Endothelial cell of umbilical vein (primary cell): ENCODE results near the gene LILRB3. TPM values are rescaled to one million over a fixed set of nuclear protein-coding genes. Genes with fewer than 3 reads are reported as not detected.
A peak's percentile ranks its signal among the peaks of the same experiment; 100 is the strongest.

Source experiments
- BruUV-seq: library from RNA; stranded (reverse); fragments of 400-500 nt; replicated peaks from 2 replicates; lab custom pipeline; 2021; lab: Mats Ljungman, UMichigan
- CTCF ChIA-PET: fragments of 300-600, 350-600 bp; sonication (Branson Sonifier 250); formaldehyde crosslinking; loops from one replicate; lab custom pipeline; 2021; ENCODE audit warnings: antibody characterized with exemption, inconsistent platforms; lab: Charles Lee
- POLR2A ChIA-PET: fragments of 300-600, 350-600 bp; sonication (Branson Sonifier 250); formaldehyde crosslinking; loops from one replicate; lab custom pipeline; 2021; ENCODE audit warnings: antibody characterized with exemption, inconsistent platforms; lab: Charles Lee
- DNase-seq: peaks from one replicate; pipeline ENCODE4 v3.0.0-alpha.2; 2011; ENCODE audit warnings: low read depth, low spot score
- FAIRE-seq: peaks from 2 replicates; lab custom pipeline; 2011; peaks lifted over from hg19 to GRCh38; lab: Jason Lieb, UNC
- H2AFZ ChIP-seq: 2 replicates; pipeline ENCODE4 v1.6.0; 2012; ENCODE audit warnings: low read depth, low read length, control low read depth, inconsistent platforms
- H3K27ac ChIP-seq: 2 replicates; pipeline ENCODE4 v1.5.1; 2011; ENCODE audit warnings: low read depth, mild to moderate bottlenecking, control low read depth, low read length, moderate library complexity; ENCODE audit not compliant: insufficient read depth
- H3K27me3 ChIP-seq, 2 experiments: 2 replicates each; pipeline versions ENCODE4 v1.6.0 to v1.6.1; 2011; ENCODE audit warnings: low read length in 2 of 2, mixed read lengths in 1 of 2; ENCODE audit not compliant: control insufficient read depth in 2 of 2, insufficient read depth in 2 of 2
- H3K36me3 ChIP-seq, 2 experiments: 2 replicates in 1 of 2; 3 replicates in 1 of 2; pipeline ENCODE4 v1.5.1; 2011; ENCODE audit warnings: low read length in 2 of 2, mild to moderate bottlenecking in 1 of 2, moderate library complexity in 1 of 2; ENCODE audit not compliant: control insufficient read depth in 2 of 2, insufficient read depth in 2 of 2; ENCODE audit errors: extremely low read depth in 1 of 2
- H3K4me1 ChIP-seq: 3 replicates; pipeline ENCODE4 v1.5.1; 2011; ENCODE audit warnings: mild to moderate bottlenecking, low read length; ENCODE audit not compliant: control insufficient read depth, insufficient read depth; ENCODE audit errors: extremely low read depth
- H3K4me2 ChIP-seq: 2 replicates; pipeline ENCODE4 v1.6.1; 2011; ENCODE audit warnings: low read length, control low read depth, mixed read lengths; ENCODE audit not compliant: insufficient read depth
- H3K4me3 ChIP-seq, 3 experiments: fragments of 200-600 bp in 1 of 3; sonication (generic), shearing (Covaris generic) in 1 of 3; replicated peaks in 1 of 3; 2 replicates each; pipeline ENCODE4 v1.5.1; 2011 to 2016; ENCODE audit warnings: control low read depth in 3 of 3, low read length in 3 of 3, mild to moderate bottlenecking in 2 of 3, inconsistent platforms in 1 of 3, low read depth in 1 of 3, moderate library complexity in 1 of 3; ENCODE audit not compliant: insufficient read depth in 1 of 3
- H3K79me2 ChIP-seq: 2 replicates; pipeline ENCODE4 v1.6.0; 2012; ENCODE audit warnings: low read length, inconsistent platforms; ENCODE audit not compliant: control insufficient read depth, insufficient read depth
- H3K9ac ChIP-seq: replicated peaks from 2 replicates; pipeline ENCODE3; 2011; ENCODE audit warnings: low read length, control low read depth; ENCODE audit not compliant: insufficient read depth; ENCODE audit errors: extremely low read depth
- H3K9me1 ChIP-seq: replicated peaks from 3 replicates; pipeline ENCODE4 v1.6.0; 2011; ENCODE audit warnings: mild to moderate bottlenecking, low read length; ENCODE audit not compliant: control insufficient read depth, insufficient read depth; ENCODE audit errors: extremely low read depth
- H3K9me3 ChIP-seq: replicated peaks from 2 replicates; pipeline ENCODE4 v1.5.1; 2012; ENCODE audit warnings: low read length, inconsistent platforms; ENCODE audit not compliant: control insufficient read depth, insufficient read depth
- H4K20me1 ChIP-seq: replicated peaks from 2 replicates; pipeline ENCODE3; 2011; ENCODE audit warnings: mild to moderate bottlenecking, low read length; ENCODE audit not compliant: control insufficient read depth, insufficient read depth; ENCODE audit errors: extremely low read depth
- EZH2 ChIP-seq: IDR thresholded peaks from 2 replicates; pipeline ENCODE4 v1.6.1; 2012; ENCODE audit warnings: borderline replicate concordance, low read depth, mild to moderate bottlenecking, moderate library complexity, low read length, inconsistent platforms; ENCODE audit not compliant: severe bottlenecking
- FOS ChIP-seq: IDR thresholded peaks from 2 replicates; pipeline ENCODE4 v1.6.1; 2011; ENCODE audit warnings: mild to moderate bottlenecking, low read length, moderate library complexity, borderline replicate concordance; ENCODE audit not compliant: insufficient read depth
- GATA2 ChIP-seq: IDR thresholded peaks from 2 replicates; pipeline ENCODE4 v1.7.0; 2011; ENCODE audit warnings: low read depth, mild to moderate bottlenecking, moderate library complexity, mixed read lengths, low read length; ENCODE audit not compliant: insufficient read length, insufficient read depth
- JUN ChIP-seq: IDR thresholded peaks from 2 replicates; pipeline ENCODE4 v1.6.1; 2011; ENCODE audit warnings: borderline replicate concordance, low read depth; ENCODE audit not compliant: insufficient read length, insufficient read depth
- MYC ChIP-seq: IDR thresholded peaks from one replicate; pipeline ENCODE4 v1.6.1; 2011; ENCODE audit warnings: mild to moderate bottlenecking, low read depth, low read length
- POLR2A ChIP-seq: IDR thresholded peaks from 2 replicates; pipeline ENCODE4 v1.6.1; 2012; ENCODE audit warnings: low read depth, mild to moderate bottlenecking, control low read depth, low read length
- POLR2AphosphoS5 ChIP-seq: IDR thresholded peaks from 2 replicates; pipeline ENCODE4 v1.6.1; 2012; ENCODE audit warnings: low read depth, mild to moderate bottlenecking, control low read depth, low read length, moderate library complexity; ENCODE audit not compliant: insufficient read depth
- dilution Hi-C: fragments of 300-500 bp; cut with MboI; formaldehyde crosslinking; loops from one replicate; pipeline ENCODE4 v1.15.0; 2019; ENCODE audit warnings: low sequenced_read_pairs; ENCODE audit not compliant: extremely low pct_ligation_motif_present
- intact Hi-C: fragments of 100-400 bp; cut with micrococcal nuclease; formaldehyde crosslinking; loops from one replicate; pipeline ENCODE4 v1.10.0; 2022
- polyA plus RNA-seq, 4 experiments: library from polyadenylated mRNA; depleted of rRNA in 3 of 4; stranded (reverse) in 3 of 4; unstranded in 1 of 4; fragments of >200 nt; gene quantifications; 2 replicates each; pipeline versions ENCODE4 v1.2.1 to v1.2.3, GENCODE V29; 2011 to 2012; ENCODE audit warnings: missing spikeins in 1 of 4
- total RNA-seq: library from RNA; stranded (reverse); gene quantifications from 2 replicates; pipeline ENCODE4 v1.2.3, GENCODE V29; 2021
- TF ChIP-seq, protein P1 (sequence below), 2 donors: IDR thresholded peaks; 1 replicate in 1 of 2; 2 replicates in 1 of 2; pipeline ENCODE4 v1.5.1; 2011; ENCODE audit warnings: low read length in 2 of 2, mild to moderate bottlenecking in 2 of 2, moderate library complexity in 2 of 2, control low read depth in 1 of 2, inconsistent platforms in 1 of 2, low read depth in 1 of 2; ENCODE audit not compliant: insufficient read depth in 1 of 2; ENCODE audit errors: extremely low read depth in 1 of 2
- TF ChIP-seq, protein P2 (sequence below): IDR thresholded peaks from 2 replicates; pipeline ENCODE4 v1.6.1; 2011; ENCODE audit not compliant: insufficient read depth, insufficient read length

The LILRB3 gene
- total and polyA plus RNA-seq, 2 donors (not counting 3 experiments of a cell fraction or from before 2014, with no cell fraction given), result not detected

DNA sequence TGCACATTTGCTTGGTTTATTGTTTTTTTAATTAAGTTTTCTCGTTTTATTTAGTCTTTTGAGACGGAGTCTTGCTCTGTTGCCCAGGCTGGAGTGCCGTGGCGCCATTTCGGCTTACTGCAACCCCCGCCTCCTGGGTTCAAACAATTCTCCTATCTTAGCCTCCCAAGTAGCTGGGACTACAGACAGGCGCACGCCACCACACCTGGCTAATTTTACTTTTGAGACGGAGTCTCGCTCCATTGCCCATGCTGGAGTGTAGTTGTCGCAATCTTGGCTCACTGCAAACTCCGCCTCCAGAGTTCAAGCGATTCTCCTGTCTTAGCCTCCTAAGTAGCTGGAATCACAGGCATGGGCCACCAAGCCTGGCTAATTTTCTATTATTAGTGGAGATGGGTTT, 20.8 kb downstream of the LILRB3 start:
- no peak for FAIRE-seq
- intact Hi-C loops (loop anchor here (5.0 kb wide), 2 partner anchors 40 to 245 kb away; partner anchors contain the start of gene LENG8), dilution Hi-C loops (no loop called here)
- peaks cover 40 to 42% of the 10 kb centered on the region in 2 experiments for H3K36me3 ChIP-seq
- H3K4me2 ChIP-seq, result peak overlapping the region; percentile 96
- no peak for DNase-seq
- peak overlapping the region; percentile 95 for H3K9ac ChIP-seq
- no peaks in the 10 kb centered on the region for H3K9me3 ChIP-seq
- no peak for TF ChIP-seq MYC
- TF ChIP-seq, protein P1, sequence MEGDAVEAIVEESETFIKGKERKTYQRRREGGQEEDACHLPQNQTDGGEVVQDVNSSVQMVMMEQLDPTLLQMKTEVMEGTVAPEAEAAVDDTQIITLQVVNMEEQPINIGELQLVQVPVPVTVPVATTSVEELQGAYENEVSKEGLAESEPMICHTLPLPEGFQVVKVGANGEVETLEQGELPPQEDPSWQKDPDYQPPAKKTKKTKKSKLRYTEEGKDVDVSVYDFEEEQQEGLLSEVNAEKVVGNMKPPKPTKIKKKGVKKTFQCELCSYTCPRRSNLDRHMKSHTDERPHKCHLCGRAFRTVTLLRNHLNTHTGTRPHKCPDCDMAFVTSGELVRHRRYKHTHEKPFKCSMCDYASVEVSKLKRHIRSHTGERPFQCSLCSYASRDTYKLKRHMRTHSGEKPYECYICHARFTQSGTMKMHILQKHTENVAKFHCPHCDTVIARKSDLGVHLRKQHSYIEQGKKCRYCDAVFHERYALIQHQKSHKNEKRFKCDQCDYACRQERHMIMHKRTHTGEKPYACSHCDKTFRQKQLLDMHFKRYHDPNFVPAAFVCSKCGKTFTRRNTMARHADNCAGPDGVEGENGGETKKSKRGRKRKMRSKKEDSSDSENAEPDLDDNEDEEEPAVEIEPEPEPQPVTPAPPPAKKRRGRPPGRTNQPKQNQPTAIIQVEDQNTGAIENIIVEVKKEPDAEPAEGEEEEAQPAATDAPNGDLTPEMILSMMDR (IDR thresholded peaks at IDR 0.05; ENCODE audit: extremely low read depth in 1 of 2, insufficient read depth in 1 of 2, low read depth in 1 of 2, low read length in 2 of 2), result no peak
- TF ChIP-seq JUN, result no peak
- no peak for TF ChIP-seq EZH2
- no peak for TF ChIP-seq POLR2AphosphoS5
- TF ChIP-seq GATA2, result no peak
- TF ChIP-seq, protein P2, sequence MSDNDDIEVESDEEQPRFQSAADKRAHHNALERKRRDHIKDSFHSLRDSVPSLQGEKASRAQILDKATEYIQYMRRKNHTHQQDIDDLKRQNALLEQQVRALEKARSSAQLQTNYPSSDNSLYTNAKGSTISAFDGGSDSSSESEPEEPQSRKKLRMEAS, result no peak
- no peak for TF ChIP-seq POLR2A
- no peak for TF ChIP-seq FOS
- H3K27ac ChIP-seq, result peak overlapping the region; percentile 91
- ChIA-PET CTCF (interaction anchor here (1.3 kb wide), 1 partner anchor 30 kb away, joined by 3 read pairs; no protein-coding TSS in a partner anchor), POLR2A (interaction anchor here (6.0 kb wide), 1 partner anchor 12 kb away, joined by 91 read pairs; the partner anchor contains the start of genes MBOAT7 and TSEN34)
- no peaks in the 10 kb centered on the region for H3K27me3 ChIP-seq
- BruUV-seq, result no TSS peak
- H4K20me1 ChIP-seq, result peaks cover 3% of the 10 kb centered on the region
- peaks cover 63% of the 10 kb centered on the region for H3K79me2 ChIP-seq
- H3K9me1 ChIP-seq, result no peaks in the 10 kb centered on the region
- no peak overlapping the region for H2AFZ ChIP-seq
- H3K4me3 ChIP-seq, result peak overlapping the region; percentile 45 to 97 (median 64)
- H3K4me1 ChIP-seq, result peaks cover 40% of the 10 kb centered on the region
